Stimulated activated CD4-positive, alpha-beta T cell treated with anti-CD3 and anti-CD28 coated beads, Interleukin-4, amount 100 ng/mL, for 1 hour (primary cell): ENCODE results near the gene DGKD.

Experiments
- DNase-seq: peaks from one replicate; pipeline ENCODE4 v3.0.0-alpha.2; 2020

DGKD gene

DNA sequence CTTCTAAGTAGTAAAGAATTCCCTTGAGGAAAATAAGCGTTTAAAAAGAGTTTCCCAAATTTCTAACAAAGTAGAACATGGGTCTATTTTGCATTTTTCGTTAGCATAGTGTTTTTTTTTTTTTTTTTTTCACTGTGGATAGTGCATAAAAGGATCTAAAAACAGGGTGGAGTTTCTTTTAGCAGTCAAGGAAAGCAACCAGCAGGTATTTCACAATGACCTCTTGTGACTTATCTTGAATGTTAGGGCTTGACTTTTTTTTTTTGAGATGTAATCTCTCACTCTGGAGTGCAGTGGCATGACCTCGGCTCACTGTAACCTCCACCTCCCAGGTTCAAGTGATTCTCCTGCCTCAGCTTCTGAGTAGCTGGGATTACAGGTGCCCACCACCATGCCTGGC lies 14.9 kb upstream of the DGKD start:
- DNase-seq = no peak

DNA sequence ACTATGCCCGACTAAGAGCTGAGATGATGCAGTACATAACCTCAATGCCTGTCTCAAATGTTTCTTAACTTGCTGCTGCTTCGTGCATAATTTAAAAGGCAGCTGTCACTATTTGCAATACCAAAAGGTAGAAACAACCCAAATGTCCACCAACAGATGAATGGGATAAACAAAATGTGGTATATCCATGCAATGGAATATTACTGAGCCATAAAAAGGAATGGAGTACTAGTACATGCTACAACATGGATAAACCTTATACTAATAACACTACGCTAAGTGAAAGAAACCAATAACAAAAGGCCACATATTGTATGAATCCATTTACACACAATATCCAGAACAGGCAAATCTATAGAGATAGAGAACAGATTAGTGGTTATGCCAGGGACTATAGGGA lies 13.0 kb upstream of the DGKD start:
- DNase-seq = no peak

DNA sequence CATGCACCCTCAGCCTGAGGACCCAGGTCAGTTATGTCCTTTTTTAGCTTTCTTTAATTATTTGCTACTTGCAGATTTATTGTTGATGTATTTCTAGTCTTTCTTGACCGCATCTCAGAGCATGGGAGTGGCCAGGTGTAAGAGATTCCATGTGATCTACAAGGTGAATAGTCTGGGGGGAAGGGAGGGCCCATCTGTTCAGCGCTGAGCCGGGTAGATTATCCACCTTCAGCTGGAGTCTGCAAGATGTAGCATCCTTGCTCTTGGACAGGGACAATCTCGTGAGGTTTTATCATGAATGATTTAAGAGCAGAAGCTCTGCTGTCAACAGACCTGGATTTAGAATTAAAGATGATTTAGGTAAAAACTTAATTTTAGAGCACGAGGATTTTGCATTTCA lies 12.0 kb upstream of the DGKD start:
- DNase-seq = no peak

DNA sequence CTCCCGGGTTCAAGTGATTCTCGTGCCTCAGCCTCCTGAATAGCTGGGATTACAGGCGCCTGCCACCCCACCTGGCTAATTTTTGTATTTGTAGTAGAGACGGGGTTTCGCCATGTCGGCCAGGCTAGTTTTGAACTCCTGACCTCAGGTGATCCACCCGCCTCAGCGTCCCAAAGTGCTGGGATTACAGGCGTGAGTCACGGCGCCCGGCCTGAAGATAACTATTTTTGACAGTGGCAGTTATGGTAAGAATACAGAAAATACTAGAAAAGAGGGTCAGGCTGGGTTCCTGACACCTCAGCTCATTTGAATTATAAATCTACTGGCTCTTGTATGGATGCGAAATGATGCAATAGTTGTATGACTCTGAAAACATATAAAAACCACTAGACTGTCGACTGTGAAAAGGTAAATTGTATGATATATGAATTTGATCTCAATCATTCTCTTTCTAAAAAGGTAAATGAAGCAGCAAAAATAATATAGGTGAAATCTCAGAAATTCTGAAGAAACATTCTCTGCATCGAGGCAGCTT lies 11.1 kb upstream of the DGKD start:
- no peak for DNase-seq

DNA sequence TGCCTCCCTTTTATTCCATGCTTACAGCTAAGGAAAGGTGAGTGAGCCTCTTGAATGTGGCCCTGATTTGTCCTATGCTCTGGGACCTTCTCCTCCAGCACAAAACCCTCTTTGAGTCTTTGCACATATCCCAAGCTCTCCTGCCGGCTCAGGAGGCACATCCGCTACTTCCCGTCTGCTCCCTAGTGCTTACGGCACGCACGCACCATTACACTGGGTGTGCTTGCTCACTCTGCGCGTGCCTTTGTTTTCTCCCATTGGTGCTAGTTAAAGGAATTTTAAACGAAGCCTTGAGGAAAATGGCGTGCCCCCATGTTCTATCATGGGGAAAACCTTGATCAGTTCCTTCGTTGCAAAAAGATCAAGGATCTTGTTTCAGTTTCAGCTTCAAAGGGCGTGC lies 7.9 kb upstream of the DGKD start:
- DNase-seq = no peak

DNA sequence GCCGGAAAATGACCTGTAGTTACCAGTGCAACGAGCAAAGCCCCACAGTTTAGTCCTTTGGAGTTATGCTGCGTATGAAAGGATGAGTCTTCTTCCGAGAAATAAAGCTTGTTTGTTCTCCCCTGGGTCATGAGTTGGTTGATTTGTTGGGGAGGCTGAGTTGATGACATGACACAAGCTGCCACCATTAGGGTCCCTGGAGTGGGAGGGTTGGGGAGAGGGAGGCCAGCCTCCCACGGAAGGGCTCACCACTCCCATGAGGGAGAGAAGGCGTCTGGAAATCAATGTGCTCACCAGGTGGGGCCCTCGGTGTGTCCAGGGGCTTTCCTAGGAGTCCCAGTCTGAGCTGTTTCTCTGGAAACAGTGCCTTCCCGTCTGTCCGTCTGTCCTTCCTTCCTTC lies 7.4 kb upstream of the DGKD start:
- DNase-seq = no peak

DNA sequence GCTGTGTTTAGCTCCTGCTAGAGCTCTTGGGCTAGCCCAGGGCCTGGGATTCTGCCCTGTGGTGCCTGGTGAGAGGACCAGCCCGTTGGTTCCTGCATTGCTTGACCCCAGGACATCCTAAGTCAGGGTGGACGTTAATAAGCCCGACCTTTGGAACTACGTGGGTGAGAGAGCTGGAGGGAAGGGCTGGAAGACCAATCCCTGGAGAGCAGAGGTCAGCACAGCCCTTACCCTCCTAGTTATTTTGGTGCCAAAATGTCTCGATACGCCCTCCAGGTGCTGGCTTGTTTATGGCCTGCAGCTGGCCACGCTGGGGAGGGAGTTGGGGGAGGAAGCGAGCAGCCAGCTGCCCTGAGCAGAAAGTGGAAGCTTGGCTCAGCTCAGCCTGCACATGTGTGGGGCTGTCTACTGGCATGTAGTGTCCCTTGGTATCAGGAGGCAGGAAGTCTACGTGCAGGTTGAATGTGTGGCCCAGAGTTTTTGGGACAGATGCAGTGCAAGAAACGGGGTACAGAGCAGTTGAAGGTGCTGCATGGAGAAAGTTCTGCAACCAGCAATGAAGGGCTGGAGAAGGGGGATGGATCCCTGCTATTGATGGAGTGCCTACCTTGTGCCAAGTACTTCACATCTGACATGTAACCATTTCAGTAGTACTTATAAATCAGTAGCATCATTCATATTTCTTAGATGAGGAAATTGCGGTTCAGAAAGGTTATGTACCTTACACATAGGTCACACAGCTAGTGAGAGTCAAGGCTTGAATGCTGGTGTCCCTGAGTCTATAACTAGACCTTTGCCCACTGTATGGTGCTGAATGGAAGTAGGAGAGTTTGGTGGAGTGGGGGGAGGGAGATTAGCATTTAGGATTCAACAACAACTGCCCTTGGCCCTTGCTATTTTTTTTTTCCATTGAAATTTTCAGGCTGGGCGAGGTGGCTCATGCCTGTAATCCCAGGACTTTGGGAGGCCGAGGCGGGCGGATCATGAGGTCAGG lies 5.0 kb upstream of the DGKD start:
- DNase-seq = no peak

DNA sequence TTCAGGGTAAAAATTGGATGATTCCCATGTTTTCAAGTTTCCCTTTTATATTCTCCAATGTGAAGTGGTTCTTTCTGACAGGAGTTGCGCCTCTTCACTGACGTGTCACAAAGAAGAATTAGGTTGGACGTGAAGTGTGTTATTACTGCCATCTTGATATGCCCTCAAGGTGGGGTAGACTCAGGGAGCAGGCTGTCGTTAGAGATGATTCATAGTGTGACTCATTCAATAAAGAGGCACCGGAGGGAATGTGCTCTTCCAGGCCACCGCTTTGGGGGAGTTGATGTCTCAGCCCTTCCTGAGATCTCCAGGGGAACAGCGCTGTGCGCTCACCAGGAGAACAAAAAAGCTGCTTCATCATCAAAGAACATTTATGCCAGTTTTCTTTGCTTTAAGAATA lies 3.6 kb upstream of the DGKD start:
- DNase-seq = peak; percentile 37

DNA sequence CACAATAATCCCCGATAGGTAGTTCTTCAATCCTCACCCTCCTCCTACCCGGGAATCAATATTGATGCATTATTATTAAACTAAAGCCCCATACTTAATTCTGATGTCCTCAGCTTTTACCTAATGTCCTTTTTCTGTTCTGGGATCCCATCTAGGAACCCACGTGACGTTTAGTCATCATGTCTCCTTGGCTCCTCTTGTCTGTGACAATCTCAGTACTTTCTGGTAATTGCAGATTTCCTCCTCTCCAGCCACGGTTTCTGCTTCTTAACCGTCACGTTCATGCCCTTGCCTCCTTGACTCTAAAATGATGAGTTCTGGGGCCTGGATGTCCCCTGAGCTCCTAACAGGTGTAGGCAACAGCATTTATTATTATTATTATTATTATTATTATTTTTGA lies 2.9 kb upstream of the DGKD start:
- DNase-seq = no peak

DNA sequence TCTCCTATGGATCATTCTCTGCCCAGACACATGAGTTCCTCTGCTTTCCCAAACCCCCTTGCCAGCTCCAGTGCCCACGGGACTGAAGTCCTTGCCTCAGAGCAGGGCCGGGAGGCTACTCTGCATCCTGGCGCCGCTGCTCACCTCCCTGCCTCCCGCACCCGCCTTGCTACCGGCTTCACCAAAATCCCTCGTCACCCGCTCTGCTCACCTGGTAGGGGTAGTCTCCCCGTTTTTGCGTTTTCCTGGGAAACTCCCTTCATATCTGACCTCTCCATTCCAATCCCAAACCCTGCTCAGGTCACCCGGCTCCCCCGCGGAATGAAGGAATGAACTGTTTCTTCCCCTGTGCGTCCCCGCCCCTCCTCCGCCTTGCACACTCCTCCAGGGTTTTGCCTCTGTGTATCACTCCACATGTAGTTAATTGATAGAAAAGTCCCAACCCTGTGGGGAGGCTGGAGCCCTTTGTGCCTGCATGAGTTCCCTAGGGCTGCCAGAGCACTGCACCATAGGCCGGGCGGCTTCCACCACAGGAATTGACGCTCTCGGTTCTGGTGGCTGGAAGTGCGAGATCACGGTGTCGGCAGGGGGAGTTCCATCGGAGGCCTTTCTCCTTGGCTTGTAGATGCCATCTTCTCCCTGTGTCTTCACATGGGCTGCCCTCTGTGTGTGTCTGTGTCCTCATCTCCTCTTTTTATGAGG lies 2.0 kb upstream of the DGKD start:
- DNase-seq = no peak

DNA sequence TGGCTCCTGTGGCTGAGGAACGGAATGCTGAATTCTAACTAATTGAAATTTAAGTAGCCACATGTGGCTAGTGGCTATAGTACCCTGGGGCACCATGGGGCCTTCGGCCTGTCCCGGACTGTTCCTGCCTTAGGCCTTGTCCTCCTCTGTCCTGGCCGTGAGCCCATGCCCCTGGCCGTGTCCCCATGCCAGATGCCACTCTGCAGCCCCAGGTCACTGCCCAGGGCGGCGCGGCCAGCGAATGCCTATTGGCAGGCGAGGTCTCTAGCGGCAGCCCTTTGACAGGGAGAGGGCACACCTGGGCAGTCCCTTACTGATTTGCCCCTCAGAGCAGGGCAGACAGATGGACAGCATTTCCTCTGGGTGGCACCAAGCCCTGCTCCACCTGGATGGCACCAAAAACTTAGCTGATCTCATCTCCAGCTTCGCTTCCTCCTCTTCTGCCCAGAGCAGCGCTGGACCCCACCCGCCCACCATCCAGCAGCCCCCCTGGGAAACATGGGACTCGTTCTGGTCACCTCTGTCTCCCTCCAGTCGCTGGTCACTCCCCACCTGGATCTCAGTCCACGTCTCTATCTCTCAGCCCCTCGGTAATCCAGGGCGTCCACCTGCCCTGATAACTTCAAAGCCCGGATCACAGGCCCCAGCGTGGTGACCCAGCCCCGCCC lies 1.1 kb upstream of the DGKD start:
- DNase-seq = no peak

DNA sequence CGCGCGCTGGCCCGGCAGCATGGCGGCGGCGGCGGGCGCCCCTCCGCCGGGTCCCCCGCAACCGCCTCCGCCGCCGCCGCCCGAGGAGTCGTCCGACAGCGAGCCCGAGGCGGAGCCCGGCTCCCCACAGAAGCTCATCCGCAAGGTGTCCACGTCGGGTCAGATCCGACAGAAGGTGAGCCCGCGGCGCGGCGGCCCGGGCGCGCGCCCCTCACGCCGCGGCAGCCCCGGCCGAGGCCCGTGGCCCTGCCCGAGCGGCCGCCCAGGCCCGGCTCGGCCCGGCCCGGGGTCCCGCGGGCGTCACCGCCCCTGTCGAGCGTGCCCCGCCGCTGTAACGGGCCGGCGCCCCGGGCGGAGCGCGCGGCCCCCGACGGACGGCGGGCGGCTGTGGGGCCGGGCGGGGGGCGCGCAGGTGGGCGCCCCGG lies 218 bp downstream of the DGKD start:
- no peak for DNase-seq

DNA sequence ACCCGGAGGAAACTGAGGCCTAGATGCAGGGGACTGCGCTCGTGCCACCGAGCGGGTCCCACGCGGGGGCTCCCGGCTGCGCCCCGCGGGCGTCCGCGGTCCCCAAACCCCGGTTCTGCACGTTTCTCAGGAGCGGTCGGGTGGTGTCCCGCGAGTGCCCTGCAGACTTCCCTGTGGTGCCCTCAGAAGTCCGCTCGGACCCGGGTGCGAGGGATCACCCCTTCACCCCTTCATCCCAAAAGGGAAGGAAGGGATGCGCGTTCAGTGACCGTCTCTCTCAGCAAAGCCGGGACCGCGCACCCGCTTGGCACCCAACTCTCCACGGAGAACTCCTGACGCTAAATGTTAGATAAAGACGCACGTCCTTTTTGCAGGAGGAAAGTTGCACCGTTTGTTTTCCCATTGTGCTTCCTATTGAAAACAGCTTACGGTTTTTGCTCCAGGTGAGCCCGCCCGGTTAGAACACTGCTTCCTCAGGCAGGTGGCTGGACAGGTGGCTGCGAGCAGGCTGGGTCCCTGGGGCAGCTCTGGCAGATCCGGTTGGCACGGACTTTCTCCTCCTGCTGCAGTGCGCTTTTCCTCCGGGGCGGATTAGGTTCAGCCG lies 779 bp downstream of the DGKD start:
- peak; percentile 13 for DNase-seq

DNA sequence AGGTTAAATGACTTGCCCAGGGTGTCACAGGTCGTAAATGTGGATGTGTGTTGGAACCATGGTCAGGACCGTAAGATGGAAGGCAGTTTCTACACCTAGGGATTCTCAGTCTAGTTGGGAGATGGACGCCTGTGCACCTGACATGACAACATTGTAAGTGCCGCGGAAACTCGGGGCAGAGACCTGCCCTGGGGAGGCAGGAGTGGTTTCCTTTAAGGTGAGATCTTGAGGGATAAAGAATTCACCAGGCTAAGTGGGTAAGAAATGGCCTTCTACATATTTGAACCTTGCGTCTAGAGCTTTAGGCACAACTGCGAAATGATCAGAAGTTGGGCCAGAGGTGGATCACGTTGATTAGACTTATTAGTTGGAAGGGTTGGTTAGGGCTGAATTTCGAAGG lies 1.6 kb downstream of the DGKD start:
- no peak for DNase-seq

DNA sequence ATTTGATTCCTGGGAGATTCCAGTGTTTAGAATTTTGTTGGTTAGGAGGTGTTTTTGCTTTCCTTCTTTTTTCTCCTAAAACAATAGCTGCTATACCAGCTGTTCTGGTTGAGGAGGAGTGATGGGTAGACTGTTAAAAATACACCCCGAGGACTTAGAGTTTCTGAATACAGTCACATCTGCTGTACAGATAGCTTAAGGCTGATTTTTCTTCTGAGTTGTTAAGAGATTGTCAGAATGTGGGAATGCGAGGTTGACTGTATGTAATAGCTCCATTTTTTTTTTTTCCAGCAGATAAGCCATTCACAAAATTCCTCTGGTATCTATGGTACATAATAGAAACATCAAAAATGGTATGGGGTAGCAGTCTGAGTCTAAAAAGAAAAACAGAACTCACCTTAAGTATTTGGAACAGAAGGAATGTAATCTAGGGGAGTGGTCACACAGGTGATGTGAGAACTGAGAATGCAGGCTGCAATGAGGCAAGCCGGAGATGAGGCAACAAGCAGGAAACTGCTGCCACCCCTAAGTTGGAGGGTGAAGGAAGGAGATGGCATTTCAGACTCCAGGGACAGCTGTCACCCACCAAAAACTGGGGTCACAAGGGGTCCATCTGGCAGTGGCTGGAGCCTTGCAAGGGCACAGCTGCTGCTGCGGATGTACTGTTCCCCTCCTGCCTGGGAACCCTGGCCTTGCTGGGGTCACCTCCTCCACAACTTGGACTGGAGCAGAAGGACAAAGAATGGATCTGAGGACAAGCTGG lies 2.4 kb downstream of the DGKD start:
- DNase-seq = no peak

DNA sequence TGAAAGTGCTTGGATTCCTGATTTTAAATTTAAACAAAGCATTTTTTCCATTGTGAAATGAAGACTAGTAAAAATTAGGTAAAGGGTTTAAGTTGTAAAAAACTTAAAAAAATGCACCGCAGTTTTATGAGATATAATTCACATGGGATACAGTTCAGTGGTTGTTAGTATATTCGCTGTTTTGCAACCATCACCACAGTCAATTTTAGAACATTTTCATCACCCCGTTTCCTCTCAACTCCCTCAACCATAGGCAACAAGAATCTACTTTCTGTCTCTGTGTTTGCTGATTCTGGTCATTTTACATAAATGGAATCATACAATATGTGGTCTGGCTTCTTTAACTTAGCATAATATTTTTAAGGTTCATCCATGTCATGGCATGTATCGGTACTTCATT lies 4.0 kb downstream of the DGKD start:
- no peak for DNase-seq

DNA sequence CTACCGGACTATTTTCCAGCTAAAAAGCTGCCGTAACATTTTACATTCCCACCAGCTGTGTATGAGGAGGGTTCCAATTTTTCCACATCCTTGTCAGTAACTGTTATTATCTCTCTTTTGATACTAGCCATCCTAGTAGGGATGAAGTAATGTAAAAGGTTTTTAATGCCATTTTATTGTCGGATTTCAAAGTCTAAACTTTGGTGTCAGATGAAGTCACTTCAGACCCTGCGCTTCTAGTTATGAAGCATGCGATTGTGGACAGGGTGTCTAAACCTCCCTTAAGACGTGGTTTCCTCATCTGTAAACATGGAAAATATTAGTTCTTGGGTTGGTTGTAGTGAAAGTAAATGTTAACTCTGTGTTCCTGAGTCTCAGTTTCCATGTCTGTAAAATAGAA lies 4.7 kb downstream of the DGKD start:
- no peak for DNase-seq

DNA sequence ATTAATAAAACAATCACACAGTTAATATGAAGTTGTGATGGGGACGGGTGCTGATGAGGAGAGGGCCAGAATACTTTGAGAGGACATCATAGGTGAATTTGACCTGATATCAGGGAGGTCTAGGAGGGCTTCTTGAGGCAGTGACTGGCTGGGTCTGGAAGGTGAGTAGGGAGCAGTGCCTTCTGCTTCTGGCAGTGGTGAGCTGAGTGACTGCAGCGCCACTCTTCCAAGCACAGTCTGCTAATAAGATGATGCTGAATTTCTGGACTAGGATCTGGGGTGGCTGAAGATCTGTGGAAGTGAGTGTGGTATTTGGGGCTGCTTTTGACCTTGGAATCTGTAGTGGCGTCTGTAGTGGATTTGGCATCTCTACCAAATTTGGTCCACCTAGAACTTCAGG lies 5.5 kb downstream of the DGKD start:
- DNase-seq = no peak

DNA sequence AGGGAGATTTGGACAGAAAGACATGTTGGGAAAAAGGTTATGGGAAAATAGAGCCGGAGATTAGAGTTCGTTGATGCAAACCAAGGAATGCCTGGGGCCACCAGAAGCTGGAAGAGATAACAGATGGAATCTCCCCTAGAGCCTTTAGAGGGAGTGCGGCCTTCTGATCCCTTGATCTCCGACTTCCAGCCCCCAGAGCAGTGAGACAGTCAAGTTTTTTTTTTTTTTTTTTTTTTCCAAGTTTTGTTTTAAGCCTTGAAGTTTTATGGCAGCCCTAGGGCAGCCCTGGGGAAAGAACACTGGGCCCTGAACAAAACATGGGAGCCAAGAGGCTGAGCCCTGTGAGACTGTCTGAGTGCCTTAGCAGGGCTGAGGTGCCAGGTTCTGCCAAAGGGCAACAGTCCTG lies 6.5 kb downstream of the DGKD start:
- DNase-seq = no peak

DNA sequence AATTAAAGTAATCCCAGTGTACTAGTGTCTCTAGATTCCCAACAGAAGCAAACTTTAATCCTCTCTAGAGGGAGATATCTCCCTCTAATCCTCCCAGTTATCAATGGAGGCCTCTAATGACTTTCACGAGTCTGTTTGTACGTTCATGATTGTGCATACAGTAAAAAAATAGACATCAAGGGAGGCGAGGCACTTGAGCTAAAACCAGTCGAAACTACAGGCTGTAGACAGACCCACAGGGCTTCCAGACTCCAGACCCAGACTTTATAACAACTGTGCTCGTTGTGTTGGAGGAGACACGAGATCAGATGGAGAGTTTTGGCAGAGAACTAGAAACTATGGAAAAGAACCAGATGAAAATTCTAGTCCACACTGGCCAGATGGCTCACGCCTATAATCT lies 7.0 kb downstream of the DGKD start:
- DNase-seq = no peak

DNA sequence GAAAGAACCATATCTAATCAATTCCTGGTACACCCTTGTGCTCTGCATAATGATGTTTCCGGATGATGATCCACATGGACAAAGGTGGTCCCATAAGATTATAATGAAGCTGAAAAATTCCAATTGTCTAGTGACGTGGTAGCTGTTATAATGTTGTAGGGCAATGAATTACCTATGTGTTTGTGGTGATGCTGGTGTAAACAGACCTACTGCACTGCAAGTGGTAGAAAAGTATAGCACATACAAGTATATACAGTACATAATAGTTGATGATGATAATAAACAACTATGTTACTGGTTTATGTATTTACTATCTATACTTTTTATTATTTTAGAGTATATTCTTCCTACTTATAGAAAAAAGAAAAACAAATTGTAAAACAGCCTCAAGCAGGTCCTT lies 8.4 kb downstream of the DGKD start:
- no peak for DNase-seq

DNA sequence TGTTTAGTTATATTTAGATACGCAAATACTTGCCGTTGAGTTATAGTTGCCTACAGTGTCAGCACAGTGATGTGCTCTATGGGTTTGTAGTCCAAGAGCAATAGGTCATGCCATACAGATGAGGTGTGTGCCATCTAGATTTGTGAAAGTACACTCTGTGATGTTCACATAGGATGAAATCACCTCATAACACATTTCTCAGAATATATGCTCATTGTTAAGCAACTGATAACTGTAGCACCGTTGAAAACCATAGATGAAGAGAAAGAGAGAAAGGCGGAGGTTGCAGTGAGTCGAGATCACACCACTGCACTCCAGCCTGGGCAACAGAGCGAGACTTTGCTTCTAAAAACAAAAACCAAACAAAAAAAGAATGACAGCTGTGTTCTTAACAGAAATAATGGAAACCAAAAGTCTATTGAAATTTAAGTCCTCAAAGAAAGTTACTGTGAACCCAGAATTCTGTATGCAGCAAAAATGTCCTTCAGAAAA lies 9.5 kb downstream of the DGKD start:
- DNase-seq = no peak
